ENCODE measurements around the gene SLC4A1.

Gene SLC4A1

GRCh38 chr17:44308865-44309264 is 40.9 kb upstream of the SLC4A1 start:
- no peak overlapping the region for H3K27ac ChIP-seq (ENCODE audit: low read depth, low read length)
- no peak overlapping the region for H3K9ac ChIP-seq (ENCODE audit: low read length)
- no peaks in the 10 kb centered on the region for H3K27me3 ChIP-seq (ENCODE audit: control insufficient read depth, insufficient read depth, low read length)
- H3K4me3 ChIP-seq (ENCODE audit: low read length), result peak overlapping the region; percentile 32
- no peaks in the 10 kb centered on the region for H3K36me3 ChIP-seq (ENCODE audit: control insufficient read depth, insufficient read depth, low read length)
- peaks cover 3% of the 10 kb centered on the region for H3K4me1 ChIP-seq (ENCODE audit: control insufficient read depth, insufficient read depth, low read length)

- peaks cover 3% of the 10 kb centered on the region for H3K4me1 ChIP-seq (ENCODE audit: control insufficient read depth, insufficient read depth, low read length)
- no peak within 1 kb of the TSS for H3K9ac ChIP-seq (ENCODE audit: low read length)
- H3K4me3 ChIP-seq (ENCODE audit: low read length), result peak within 1 kb of the TSS; percentile 50
- H3K36me3 ChIP-seq (ENCODE audit: control insufficient read depth, insufficient read depth, low read length), result no peaks in the 10 kb centered on the region
- H3K27me3 ChIP-seq (ENCODE audit: control insufficient read depth, insufficient read depth, low read length), result no peaks in the 10 kb centered on the region
- H3K27ac ChIP-seq (ENCODE audit: low read depth, low read length), result peak within 1 kb of the TSS; percentile 19
Measured at GRCh38 chr17:44308320-44308818, 40.4 kb upstream of the SLC4A1 start, which contains the start of gene RUNDC3A. Gene RUNDC3A (plus strand): TSS chr17:44308601. CDS start chr17:44308833, 232 bp downstream.

- no peak overlapping the region for H3K9ac ChIP-seq (ENCODE audit: low read length)
- H3K36me3 ChIP-seq (ENCODE audit: control insufficient read depth, insufficient read depth, low read length), result no peaks in the 10 kb centered on the region
- H3K27me3 ChIP-seq (ENCODE audit: control insufficient read depth, insufficient read depth, low read length), result no peaks in the 10 kb centered on the region
- H3K4me3 ChIP-seq (ENCODE audit: low read length), result peak overlapping the region; percentile 50
- H3K4me1 ChIP-seq (ENCODE audit: control insufficient read depth, insufficient read depth, low read length), result peaks cover 3% of the 10 kb centered on the region
- peak overlapping the region; percentile 19 for H3K27ac ChIP-seq (ENCODE audit: low read depth, low read length)
Measured at GRCh38 chr17:44307387-44308186, 39.7 kb upstream of the SLC4A1 start.

- Histone ChIP-seq H3K36me3 (ENCODE audit: control insufficient read depth, insufficient read depth, low read length) (no peaks in the 10 kb centered on the region), H3K27ac (ENCODE audit: low read depth, low read length) (no peak overlapping the region)
Measured at GRCh38 chr17:44304651-44305050, 36.7 kb upstream of the SLC4A1 start.

GRCh38 chr17:44297975-44298374 is 30.0 kb upstream of the SLC4A1 start:
- no peaks in the 10 kb centered on the region for H3K4me1 ChIP-seq (ENCODE audit: control insufficient read depth, insufficient read depth, low read length)
- H3K9ac ChIP-seq (ENCODE audit: low read length), result no peak overlapping the region
- no peak overlapping the region for H3K27ac ChIP-seq (ENCODE audit: low read depth, low read length)
- H3K4me3 ChIP-seq (ENCODE audit: low read length), result no peak overlapping the region
- no peaks in the 10 kb centered on the region for H3K27me3 ChIP-seq (ENCODE audit: control insufficient read depth, insufficient read depth, low read length)
- H3K36me3 ChIP-seq (ENCODE audit: control insufficient read depth, insufficient read depth, low read length), result no peaks in the 10 kb centered on the region

More at GRCh38 chr17:44304651-44305050, 36.7 kb upstream of the SLC4A1 start:
- no peak overlapping the region for H3K9ac ChIP-seq (ENCODE audit: low read length)
- no peaks in the 10 kb centered on the region for H3K27me3 ChIP-seq (ENCODE audit: control insufficient read depth, insufficient read depth, low read length)
- H3K4me3 ChIP-seq (ENCODE audit: low read length), result no peak overlapping the region
- peaks cover 3% of the 10 kb centered on the region for H3K4me1 ChIP-seq (ENCODE audit: control insufficient read depth, insufficient read depth, low read length)

GRCh38 chr17:44293509-44294226 is 25.7 kb upstream of the SLC4A1 start:
- Histone ChIP-seq H3K27me3 (ENCODE audit: control insufficient read depth, insufficient read depth, low read length) (no peaks in the 10 kb centered on the region), H3K27ac (ENCODE audit: low read depth, low read length) (no peak overlapping the region), H3K36me3 (ENCODE audit: control insufficient read depth, insufficient read depth, low read length) (no peaks in the 10 kb centered on the region), H3K4me3 (ENCODE audit: low read length) (no peak overlapping the region), H3K4me1 (ENCODE audit: control insufficient read depth, insufficient read depth, low read length) (no peaks in the 10 kb centered on the region), H3K9ac (ENCODE audit: low read length) (no peak overlapping the region)

- Histone ChIP-seq H3K36me3 (ENCODE audit: control insufficient read depth, insufficient read depth, low read length) (no peaks in the 10 kb centered on the region), H3K4me1 (ENCODE audit: control insufficient read depth, insufficient read depth, low read length) (no peaks in the 10 kb centered on the region), H3K9ac (ENCODE audit: low read length) (no peak overlapping the region), H3K27me3 (ENCODE audit: control insufficient read depth, insufficient read depth, low read length) (no peaks in the 10 kb centered on the region), H3K4me3 (ENCODE audit: low read length) (no peak overlapping the region), H3K27ac (ENCODE audit: low read depth, low read length) (no peak overlapping the region)
Measured at GRCh38 chr17:44287651-44288050, 19.7 kb upstream of the SLC4A1 start.

GRCh38 chr17:44284024-44284400 is 16.1 kb upstream of the SLC4A1 start:
- H3K36me3 ChIP-seq (ENCODE audit: control insufficient read depth, insufficient read depth, low read length), result no peaks in the 10 kb centered on the region
- no peak overlapping the region for H3K27ac ChIP-seq (ENCODE audit: low read depth, low read length)
- H3K4me1 ChIP-seq (ENCODE audit: control insufficient read depth, insufficient read depth, low read length), result no peaks in the 10 kb centered on the region
- no peaks in the 10 kb centered on the region for H3K27me3 ChIP-seq (ENCODE audit: control insufficient read depth, insufficient read depth, low read length)
- H3K9ac ChIP-seq (ENCODE audit: low read length), result no peak overlapping the region
- no peak overlapping the region for H3K4me3 ChIP-seq (ENCODE audit: low read length)

- Histone ChIP-seq H3K4me3 (ENCODE audit: low read length) (no peak overlapping the region), H3K9ac (ENCODE audit: low read length) (no peak overlapping the region), H3K27me3 (ENCODE audit: control insufficient read depth, insufficient read depth, low read length) (no peaks in the 10 kb centered on the region)
Measured at GRCh38 chr17:44283344-44284023, 15.5 kb upstream of the SLC4A1 start.

GRCh38 chr17:44282264-44282663 is 14.3 kb upstream of the SLC4A1 start:
- Histone ChIP-seq H3K27ac (ENCODE audit: low read depth, low read length) (no peak overlapping the region), H3K9ac (ENCODE audit: low read length) (no peak overlapping the region), H3K36me3 (ENCODE audit: control insufficient read depth, insufficient read depth, low read length) (no peaks in the 10 kb centered on the region), H3K4me3 (ENCODE audit: low read length) (no peak overlapping the region), H3K27me3 (ENCODE audit: control insufficient read depth, insufficient read depth, low read length) (no peaks in the 10 kb centered on the region), H3K4me1 (ENCODE audit: control insufficient read depth, insufficient read depth, low read length) (no peaks in the 10 kb centered on the region)

More at GRCh38 chr17:44283344-44284023, 15.5 kb upstream of the SLC4A1 start:
- H3K27ac ChIP-seq (ENCODE audit: low read depth, low read length), result no peak overlapping the region
- no peaks in the 10 kb centered on the region for H3K4me1 ChIP-seq (ENCODE audit: control insufficient read depth, insufficient read depth, low read length)
- no peaks in the 10 kb centered on the region for H3K36me3 ChIP-seq (ENCODE audit: control insufficient read depth, insufficient read depth, low read length)

- Histone ChIP-seq H3K4me1 (ENCODE audit: control insufficient read depth, insufficient read depth, low read length) (no peaks in the 10 kb centered on the region), H3K27me3 (ENCODE audit: control insufficient read depth, insufficient read depth, low read length) (no peaks in the 10 kb centered on the region), H3K27ac (ENCODE audit: low read depth, low read length) (no peak overlapping the region), H3K9ac (ENCODE audit: low read length) (no peak overlapping the region), H3K36me3 (ENCODE audit: control insufficient read depth, insufficient read depth, low read length) (no peaks in the 10 kb centered on the region), H3K4me3 (ENCODE audit: low read length) (no peak overlapping the region)
Measured at GRCh38 chr17:44281570-44281969, 13.6 kb upstream of the SLC4A1 start.

- Histone ChIP-seq H3K9ac (ENCODE audit: low read length) (no peak overlapping the region), H3K4me3 (ENCODE audit: low read length) (no peak overlapping the region), H3K4me1 (ENCODE audit: control insufficient read depth, insufficient read depth, low read length) (no peaks in the 10 kb centered on the region), H3K36me3 (ENCODE audit: control insufficient read depth, insufficient read depth, low read length) (no peaks in the 10 kb centered on the region), H3K27me3 (ENCODE audit: control insufficient read depth, insufficient read depth, low read length) (no peaks in the 10 kb centered on the region), H3K27ac (ENCODE audit: low read depth, low read length) (no peak overlapping the region)
Measured at GRCh38 chr17:44280392-44280937, 12.5 kb upstream of the SLC4A1 start.

All from rectal smooth muscle tissue (tissue), 1 donor.